ENCODE data around the gene AGPS.

DNA sequence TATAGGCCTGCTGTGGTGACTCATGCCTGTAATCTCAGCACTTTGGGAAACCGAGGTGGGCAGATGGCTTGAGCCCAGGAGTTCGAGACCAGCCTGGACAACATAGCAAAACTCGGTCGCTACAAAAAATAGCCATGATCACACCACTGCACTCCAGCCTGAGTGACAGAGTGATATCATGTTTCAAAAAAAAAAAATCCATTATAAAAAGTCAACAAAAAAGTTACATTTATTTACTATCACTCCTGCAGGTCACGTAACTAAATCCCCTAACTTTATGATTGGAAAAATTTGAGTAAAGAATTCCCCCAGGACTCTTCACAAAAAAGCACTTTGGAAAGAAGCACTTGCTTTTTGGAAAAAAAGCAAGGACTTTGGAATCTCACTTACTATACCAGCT, 46.4 kb upstream of the AGPS start:
- TF ChIP-seq, protein P1, sequence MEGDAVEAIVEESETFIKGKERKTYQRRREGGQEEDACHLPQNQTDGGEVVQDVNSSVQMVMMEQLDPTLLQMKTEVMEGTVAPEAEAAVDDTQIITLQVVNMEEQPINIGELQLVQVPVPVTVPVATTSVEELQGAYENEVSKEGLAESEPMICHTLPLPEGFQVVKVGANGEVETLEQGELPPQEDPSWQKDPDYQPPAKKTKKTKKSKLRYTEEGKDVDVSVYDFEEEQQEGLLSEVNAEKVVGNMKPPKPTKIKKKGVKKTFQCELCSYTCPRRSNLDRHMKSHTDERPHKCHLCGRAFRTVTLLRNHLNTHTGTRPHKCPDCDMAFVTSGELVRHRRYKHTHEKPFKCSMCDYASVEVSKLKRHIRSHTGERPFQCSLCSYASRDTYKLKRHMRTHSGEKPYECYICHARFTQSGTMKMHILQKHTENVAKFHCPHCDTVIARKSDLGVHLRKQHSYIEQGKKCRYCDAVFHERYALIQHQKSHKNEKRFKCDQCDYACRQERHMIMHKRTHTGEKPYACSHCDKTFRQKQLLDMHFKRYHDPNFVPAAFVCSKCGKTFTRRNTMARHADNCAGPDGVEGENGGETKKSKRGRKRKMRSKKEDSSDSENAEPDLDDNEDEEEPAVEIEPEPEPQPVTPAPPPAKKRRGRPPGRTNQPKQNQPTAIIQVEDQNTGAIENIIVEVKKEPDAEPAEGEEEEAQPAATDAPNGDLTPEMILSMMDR (conservative IDR thresholded peaks at IDR 0.05) = no peak
- no peak for TF ChIP-seq EZH2 (IDR thresholded peaks at IDR 0.05; ENCODE audit: low read depth)

All from PC-9 (cell line).